ENCODE data around the gene ABCD1.

The ABCD1 gene

GRCh38 chrX:153731845-153732215 is 7.2 kb downstream of the ABCD1 start:
- TF ChIP-seq Cebpa-rat (IDR thresholded peaks at IDR 0.05) = no peak
- peak overlapping the region in 1 of 10 experiments; percentile 11; a peak in 1 of 20 replicates for H3K4me3 ChIP-seq
- peaks cover 25 to 53% (median 34%) of the 10 kb centered on the region in 11 experiments for H3K36me3 ChIP-seq
- H3K27me3 ChIP-seq = peaks cover 0 to 71% (median 40%) of the 10 kb centered on the region in 11 experiments; a peak in 15 of 22 replicates
- peak overlapping the region in 5 of 11 experiments; percentile 10 to 57 (median 43); a peak in 5 of 22 replicates for H3K9ac ChIP-seq
- peaks cover 21 to 83% (median 55%) of the 10 kb centered on the region in 11 experiments for H3K9me3 ChIP-seq (replicated peaks in 1 of 11)
- peak overlapping the region in 9 of 11 experiments; percentile 32 to 76 (median 60); a peak in 16 of 22 replicates for H3K27ac ChIP-seq
- peak overlapping the region in 8 of 11 experiments; percentile 25 to 89 (median 58); a peak in 15 of 22 replicates for H3K4me2 ChIP-seq
- H4K20me1 ChIP-seq = peaks cover 9 to 81% (median 25%) of the 10 kb centered on the region in 11 experiments; a peak in 20 of 22 replicates
- H3K4me1 ChIP-seq = peaks cover 45 to 94% (median 76%) of the 10 kb centered on the region in 10 experiments

GRCh38 chrX:153732401-153732800 is 7.7 kb downstream of the ABCD1 start:
- Histone ChIP-seq H3K4me2 (peak overlapping the region in 8 of 11 experiments; percentile 25 to 89 (median 58); a peak in 15 of 22 replicates), H3K36me3 (peaks cover 25 to 59% (median 39%) of the 10 kb centered on the region in 11 experiments)
- TF ChIP-seq Cebpa-rat (IDR thresholded peaks at IDR 0.05) = no peak

GRCh38 chrX:153733651-153734240 is 9.1 kb downstream of the ABCD1 start:
- peak overlapping the region in 4 of 11 experiments; percentile 8 to 60 (median 12); a peak in 4 of 22 replicates for H3K27ac ChIP-seq
- H3K9me3 ChIP-seq (replicated peaks in 1 of 11) = peaks cover 21 to 67% (median 51%) of the 10 kb centered on the region in 11 experiments
- no peak overlapping the region for H3K4me3 ChIP-seq
- peaks cover 25 to 72% (median 41%) of the 10 kb centered on the region in 11 experiments for H3K36me3 ChIP-seq
- H3K4me2 ChIP-seq = peak overlapping the region in 3 of 11 experiments; percentile 21 to 89 (median 32); a peak in 5 of 22 replicates
- H4K20me1 ChIP-seq = peaks cover 3 to 77% (median 25%) of the 10 kb centered on the region in 11 experiments; a peak in 19 of 22 replicates
- peaks cover 41 to 84% (median 60%) of the 10 kb centered on the region in 10 experiments for H3K4me1 ChIP-seq
- H3K9ac ChIP-seq = no peak overlapping the region
- peaks cover 0 to 76% (median 48%) of the 10 kb centered on the region in 11 experiments; a peak in 16 of 22 replicates for H3K27me3 ChIP-seq
- TF ChIP-seq Cebpa-rat (IDR thresholded peaks at IDR 0.05) = no peak

More at GRCh38 chrX:153732401-153732800, 7.7 kb downstream of the ABCD1 start:
- peaks cover 44 to 90% (median 72%) of the 10 kb centered on the region in 10 experiments for H3K4me1 ChIP-seq
- H3K27me3 ChIP-seq = peaks cover 0 to 72% (median 40%) of the 10 kb centered on the region in 11 experiments; a peak in 15 of 22 replicates
- H3K9ac ChIP-seq = peak overlapping the region in 5 of 11 experiments; percentile 10 to 57 (median 43); a peak in 6 of 22 replicates
- H4K20me1 ChIP-seq = peaks cover 12 to 82% (median 22%) of the 10 kb centered on the region in 11 experiments; a peak in 19 of 22 replicates
- peak overlapping the region in 9 of 11 experiments; percentile 32 to 76 (median 60); a peak in 16 of 22 replicates for H3K27ac ChIP-seq
- peaks cover 21 to 77% (median 52%) of the 10 kb centered on the region in 11 experiments for H3K9me3 ChIP-seq (replicated peaks in 1 of 11)
- H3K4me3 ChIP-seq = 0 out of 20 replicates have a peak overlapping the region, but pooled peaks of 2 of the 10 experiments have one; percentile 9 to 11

- TF ChIP-seq Cebpa-rat (IDR thresholded peaks at IDR 0.05) = no peak
- peak overlapping the region; percentile 17 to 66 (median 57); a peak in 17 of 22 replicates for H3K4me2 ChIP-seq
- peaks cover 17 to 68% (median 33%) of the 10 kb centered on the region in 11 experiments for H3K36me3 ChIP-seq
- no peak overlapping the region for H3K9ac ChIP-seq
- H3K9me3 ChIP-seq (replicated peaks in 1 of 11) = peaks cover 21 to 59% (median 48%) of the 10 kb centered on the region in 11 experiments
- peaks cover 0 to 84% (median 60%) of the 10 kb centered on the region in 11 experiments; a peak in 19 of 22 replicates for H3K27me3 ChIP-seq
- no peak overlapping the region for H3K4me3 ChIP-seq
- no peak overlapping the region for H3K27ac ChIP-seq
- peaks cover 7 to 79% (median 30%) of the 10 kb centered on the region in 11 experiments; a peak in 20 of 22 replicates for H4K20me1 ChIP-seq
- peaks cover 42 to 84% (median 57%) of the 10 kb centered on the region in 10 experiments for H3K4me1 ChIP-seq
Observed at GRCh38 chrX:153734871-153735270, 10.2 kb downstream of the ABCD1 start.

GRCh38 chrX:153735274-153735673 is 10.6 kb downstream of the ABCD1 start:
- Histone ChIP-seq H3K9ac (no peak overlapping the region), H4K20me1 (peaks cover 7 to 79% (median 33%) of the 10 kb centered on the region in 11 experiments; a peak in 20 of 22 replicates), H3K27ac (no peak overlapping the region), H3K27me3 (peaks cover 0 to 85% (median 64%) of the 10 kb centered on the region in 11 experiments; a peak in 19 of 22 replicates), H3K4me2 (peak overlapping the region; percentile 17 to 66 (median 57)), H3K4me1 (peaks cover 46 to 86% (median 61%) of the 10 kb centered on the region in 10 experiments), H3K36me3 (peaks cover 13 to 68% (median 28%) of the 10 kb centered on the region in 11 experiments), H3K9me3 (replicated peaks in 1 of 11) (peaks cover 20 to 55% (median 44%) of the 10 kb centered on the region in 11 experiments), H3K4me3 (no peak overlapping the region)
- TF ChIP-seq Cebpa-rat (IDR thresholded peaks at IDR 0.05) = no peak

- H3K9ac ChIP-seq = peak overlapping the region in 1 of 11 experiments; percentile 44; a peak in 1 of 22 replicates
- H3K4me2 ChIP-seq = peak overlapping the region in 10 of 11 experiments; percentile 36 to 65 (median 56); a peak in 18 of 22 replicates
- H3K27me3 ChIP-seq = peaks cover 4 to 91% (median 61%) of the 10 kb centered on the region in 11 experiments; a peak in 20 of 22 replicates
- no peak overlapping the region for H3K4me3 ChIP-seq
- H4K20me1 ChIP-seq = peaks cover 12 to 88% (median 42%) of the 10 kb centered on the region in 11 experiments; a peak in 20 of 22 replicates
- H3K4me1 ChIP-seq = peaks cover 36 to 86% (median 66%) of the 10 kb centered on the region in 10 experiments
- H3K36me3 ChIP-seq = peaks cover 3 to 66% (median 19%) of the 10 kb centered on the region in 11 experiments; a peak in 17 of 22 replicates
- peaks cover 13 to 46% (median 35%) of the 10 kb centered on the region in 11 experiments for H3K9me3 ChIP-seq (replicated peaks in 1 of 11)
- no peak for TF ChIP-seq Cebpa-rat (IDR thresholded peaks at IDR 0.05)
- H3K27ac ChIP-seq = no peak overlapping the region
Observed at GRCh38 chrX:153736071-153736820, 11.6 kb downstream of the ABCD1 start.

- Histone ChIP-seq H3K36me3 (peaks cover 0 to 66% (median 13%) of the 10 kb centered on the region in 11 experiments; a peak in 15 of 22 replicates), H3K9me3 (replicated peaks in 1 of 11) (peaks cover 5 to 40% (median 27%) of the 10 kb centered on the region in 11 experiments; a peak in 21 of 22 replicates), H3K4me1 (peaks cover 30 to 83% (median 65%) of the 10 kb centered on the region in 10 experiments), H3K4me3 (no peak overlapping the region), H3K27ac (no peak overlapping the region), H4K20me1 (peaks cover 12 to 92% (median 46%) of the 10 kb centered on the region in 11 experiments; a peak in 20 of 22 replicates), H3K9ac (peak overlapping the region in 1 of 11 experiments; percentile 44; a peak in 1 of 22 replicates), H3K4me2 (peak overlapping the region in 7 of 11 experiments; percentile 46 to 65 (median 59); a peak in 11 of 22 replicates), H3K27me3 (peaks cover 9 to 91% (median 60%) of the 10 kb centered on the region in 11 experiments; a peak in 20 of 22 replicates)
- no peak for TF ChIP-seq Cebpa-rat (IDR thresholded peaks at IDR 0.05)
Observed at GRCh38 chrX:153736871-153737441, 12.3 kb downstream of the ABCD1 start.

Data from BLaER1 treated with 17β-estradiol and CSF1 and Interleukin-3, amounts not matched to agents 10 nM and 100 nM (cell line).